GM12874 (cell line): ENCODE results near the gene C2CD4D.

Source experiments
- CTCF ChIP-seq: IDR thresholded peaks from 2 replicates; pipeline ENCODE4 v1.5.1; 2011; ENCODE audit warnings: low read depth, mild to moderate bottlenecking, control low read depth, low read length, moderate library complexity; ENCODE audit not compliant: insufficient read depth

The C2CD4D gene

GRCh38 chr1:151834239-151834638 lies 5.4 kb downstream of the C2CD4D start:
- TF ChIP-seq CTCF = no peak

- TF ChIP-seq CTCF = no peak
Observed at GRCh38 chr1:151833172-151833900, 6.3 kb downstream of the C2CD4D start.

- TF ChIP-seq CTCF = no peak
Observed at GRCh38 chr1:151832318-151832980, 7.2 kb downstream of the C2CD4D start.

GRCh38 chr1:151831605-151832004 lies 8.0 kb downstream of the C2CD4D start, which contains the start of gene RORC:
RORC (minus strand) TSS chr1:151831802; CDS start chr1:151831764, 38 bp downstream.
- TF ChIP-seq CTCF = no peak

- no peak for TF ChIP-seq CTCF
Observed at GRCh38 chr1:151831256-151831591, 8.4 kb downstream of the C2CD4D start.

- no peak for TF ChIP-seq CTCF
Observed at GRCh38 chr1:151830055-151830454, 9.6 kb downstream of the C2CD4D start.

- no peak for TF ChIP-seq CTCF
Observed at GRCh38 chr1:151829352-151830046, 10.1 kb downstream of the C2CD4D start.
